ENCODE data around the gene XRN1. TPM values are rescaled to one million over a fixed set of nuclear protein-coding genes. Genes with fewer than 3 reads are reported as not detected.

XRN1 gene
- total RNA-seq, 1 experiment from 2014 or later = 29.9 TPM

- Histone ChIP-seq H3K27me3 (ENCODE audit: control insufficient read depth, insufficient read depth, low read length) (no peaks in the 10 kb centered on the region), H3K36me3 (ENCODE audit: control insufficient read depth, insufficient read depth, low read length) (no peaks in the 10 kb centered on the region), H3K4me3 (ENCODE audit: low read depth in 2 of 2, low read length in 2 of 2) (no peak overlapping the region), H3K4me1 (ENCODE audit: control insufficient read depth, insufficient read depth, low read length) (no peaks in the 10 kb centered on the region), H3K9me3 (ENCODE audit: control insufficient read depth, insufficient read depth, low read depth, low read length) (no peaks in the 10 kb centered on the region), H3K27ac (ENCODE audit: low read length) (no peak overlapping the region)
- in situ Hi-C loops (cut with HindIII; ENCODE audit: low pct_unique_long_range_greater_than_20kb, low sequenced_read_pairs) = no loop called here
- ChIA-PET POLR2A (no interaction called here), CTCF (no interaction called here)
- ATAC-seq = no peak
- TF ChIP-seq CTCF (IDR thresholded peaks at IDR 0.05) (no peak), REST (IDR thresholded peaks at IDR 0.05; ENCODE audit: insufficient read depth in 1 of 2, low read depth in 2 of 2, low read length in 1 of 2) (no peak)
- no peak for DNase-seq (ENCODE audit: low read depth, low spot score)
- intact Hi-C loops (cut with micrococcal nuclease; ENCODE audit: unreplicated experiment) = no loop called here
- no TSS peak for BruUV-seq (replicated peaks)
Measured at GRCh38 chr3:142273501-142273900, 174.3 kb downstream of the XRN1 start.

GRCh38 chr3:142272200-142272891 lies 175.5 kb downstream of the XRN1 start:
- CTCF ChIA-PET = no interaction called here
- no peak overlapping the region for H3K4me3 ChIP-seq (ENCODE audit: low read depth in 2 of 2, low read length in 2 of 2)
- in situ Hi-C loops (cut with HindIII; ENCODE audit: low pct_unique_long_range_greater_than_20kb, low sequenced_read_pairs) = no loop called here

More at GRCh38 chr3:142272200-142272891, 175.5 kb downstream of the XRN1 start:
- POLR2A ChIA-PET = no interaction called here
- ATAC-seq = 0 out of 2 replicates have a peak, but pooled peaks have one; percentile 30
- H3K4me1 ChIP-seq (ENCODE audit: control insufficient read depth, insufficient read depth, low read length) = no peaks in the 10 kb centered on the region
- no peaks in the 10 kb centered on the region for H3K9me3 ChIP-seq (ENCODE audit: control insufficient read depth, insufficient read depth, low read depth, low read length)
- no peaks in the 10 kb centered on the region for H3K27me3 ChIP-seq (ENCODE audit: control insufficient read depth, insufficient read depth, low read length)
- TF ChIP-seq POLR2AphosphoS5 (IDR thresholded peaks at IDR 0.05; ENCODE audit: low read depth, low read length) (no peak), CTCF (IDR thresholded peaks at IDR 0.05) (no peak), SIN3A (IDR thresholded peaks at IDR 0.05; ENCODE audit: borderline replicate concordance, insufficient read depth, low read depth, low read length) (no peak), TCF7L2 (IDR thresholded peaks at IDR 0.05; ENCODE audit: low read depth, low read length) (no peak), REST (IDR thresholded peaks at IDR 0.05; ENCODE audit: insufficient read depth in 1 of 2, low read depth in 2 of 2, low read length in 1 of 2) (no peak)
- no TSS peak for BruUV-seq (replicated peaks)
- no peak overlapping the region for H3K27ac ChIP-seq (ENCODE audit: low read length)
- DNase-seq (ENCODE audit: low read depth, low spot score) = no peak
- no peaks in the 10 kb centered on the region for H3K36me3 ChIP-seq (ENCODE audit: control insufficient read depth, insufficient read depth, low read length)
- intact Hi-C loops (cut with micrococcal nuclease; ENCODE audit: unreplicated experiment) = no loop called here

Data from Panc1 (cell line).